GM18868 (cell line): Measurements from ENCODE around the gene SLAMF1.
"Not testable (repeated sequence)": the region's sequence is repeated elsewhere in the genome, so short reads cannot be mapped to it uniquely, and the experiment has no call there.

Experiments
- ATAC-seq: cut with Tn5 transposase; IDR thresholded peaks from one replicate; pipeline ENCODE4 v1.9.1; 2021; ENCODE audit warnings: mild to moderate bottlenecking, moderate library complexity; ENCODE audit not compliant: unreplicated experiment

The SLAMF1 gene

GRCh38 chr1:160665330-160666078 is 18.7 kb upstream of the SLAMF1 start:
- ATAC-seq: no peak

- peak; percentile 88 for ATAC-seq
Observed at GRCh38 chr1:160664573-160665051, 17.8 kb upstream of the SLAMF1 start.

- ATAC-seq: no peak
Observed at GRCh38 chr1:160662910-160663309, 16.1 kb upstream of the SLAMF1 start.

- ATAC-seq: no peak
Observed at GRCh38 chr1:160659566-160659965, 12.7 kb upstream of the SLAMF1 start.

DNA sequence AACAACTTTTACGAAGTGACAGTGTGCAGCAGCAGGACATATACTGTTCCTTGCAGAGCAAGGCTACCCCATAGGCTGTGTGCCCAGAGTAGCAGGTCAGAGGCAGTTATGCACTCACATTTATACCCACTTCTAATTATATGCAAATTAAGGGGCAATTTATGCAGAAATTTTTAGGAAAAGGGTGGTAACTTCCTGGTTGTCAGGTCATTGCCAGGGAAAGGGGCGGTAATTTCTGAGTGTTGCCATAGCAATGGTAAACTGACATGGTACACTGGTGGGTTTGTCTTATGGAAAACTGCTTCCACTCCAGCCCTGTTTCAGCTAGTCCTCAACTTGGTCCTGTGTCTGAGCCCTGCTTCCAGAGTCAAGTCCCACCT is 12.0 kb upstream of the SLAMF1 start:
- no peak for ATAC-seq

DNA sequence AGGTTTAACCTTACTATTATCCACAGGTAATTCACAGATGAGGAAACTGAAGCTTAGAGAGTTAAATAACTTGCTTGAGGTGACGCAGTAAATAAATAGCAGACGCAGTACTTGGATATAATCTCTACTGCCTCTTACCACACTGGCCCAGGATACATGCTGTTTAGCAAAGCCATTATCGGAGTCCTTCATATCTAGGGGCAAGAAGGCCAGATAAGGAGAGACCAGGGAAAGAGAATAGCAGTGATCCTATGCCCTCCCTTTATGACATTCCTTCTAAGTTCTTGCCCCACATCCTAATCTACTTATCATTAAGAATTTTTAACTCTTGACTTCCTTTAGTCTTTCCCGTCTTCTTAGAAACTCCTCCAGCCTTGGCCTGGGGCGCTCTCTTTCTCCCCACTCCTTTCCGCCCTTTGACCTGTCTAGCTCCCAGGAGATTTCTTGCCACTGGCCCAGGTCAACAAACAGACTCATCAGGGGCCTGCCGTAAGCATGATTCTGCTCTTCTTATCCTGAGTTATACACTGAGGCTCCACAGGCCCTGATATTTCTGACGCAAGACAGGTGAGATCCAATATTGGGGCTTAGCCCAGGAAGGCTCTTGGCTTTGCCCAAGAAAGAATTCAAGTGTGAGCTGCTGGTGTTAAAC is 11.4 kb upstream of the SLAMF1 start:
- no peak for ATAC-seq

GRCh38 chr1:160657250-160657781 is 10.5 kb upstream of the SLAMF1 start:
- no peak for ATAC-seq

DNA sequence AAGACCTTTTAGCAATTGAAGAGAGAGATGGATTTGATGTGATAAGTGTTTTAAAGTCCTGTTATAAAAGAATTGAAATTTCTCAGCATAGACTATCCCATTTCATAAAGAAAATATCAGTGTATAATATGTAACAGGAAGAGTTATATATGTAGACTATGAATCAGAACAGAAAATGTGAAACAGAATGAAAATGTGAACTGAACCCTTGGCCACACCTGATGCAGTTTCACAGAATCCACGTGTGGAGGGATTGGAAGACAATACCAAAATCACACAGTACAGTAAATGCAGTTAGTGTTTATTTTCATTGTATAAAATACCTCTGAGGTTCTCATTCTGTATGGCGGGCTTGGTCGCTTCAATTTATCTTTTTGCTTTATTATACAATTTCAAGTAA is 9.9 kb upstream of the SLAMF1 start:
- no peak for ATAC-seq

GRCh38 chr1:160653620-160654016 is 6.8 kb upstream of the SLAMF1 start:
- peak; percentile 57 for ATAC-seq

- ATAC-seq: peak; percentile 18
Observed at GRCh38 chr1:160652924-160653619, 6.2 kb upstream of the SLAMF1 start.

GRCh38 chr1:160652065-160652641 is 5.3 kb upstream of the SLAMF1 start:
- ATAC-seq: not testable (repeated sequence)

DNA sequence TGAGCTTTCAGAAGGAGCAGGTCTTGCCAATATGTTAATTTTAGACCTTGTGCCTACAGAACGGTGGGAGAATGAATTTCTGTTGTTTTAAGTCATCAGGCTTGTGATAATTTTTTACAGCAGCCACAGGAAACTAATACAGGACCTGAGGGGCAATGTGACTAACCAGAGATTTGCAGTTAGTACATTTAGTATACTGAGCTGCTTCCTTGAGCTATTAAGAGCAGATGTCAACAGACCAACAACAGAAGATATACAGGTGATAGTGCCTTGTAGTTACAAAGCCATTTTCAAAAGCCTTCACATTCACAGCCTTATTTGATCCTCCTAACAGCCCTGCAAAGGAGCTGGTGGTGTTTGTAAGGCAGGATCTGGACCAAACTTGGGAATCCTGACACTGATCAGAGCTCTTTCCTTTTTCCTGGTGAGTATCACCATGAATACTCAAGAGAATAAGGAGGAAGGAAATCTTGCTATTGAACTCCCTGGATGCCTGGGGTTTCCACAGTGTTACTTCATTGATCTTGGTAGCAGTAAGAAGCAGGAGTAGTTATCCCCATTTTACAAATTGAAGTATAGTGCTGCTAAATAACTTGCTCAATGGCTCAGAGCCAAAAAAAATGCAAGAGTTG is 4.7 kb upstream of the SLAMF1 start:
- ATAC-seq: no peak

DNA sequence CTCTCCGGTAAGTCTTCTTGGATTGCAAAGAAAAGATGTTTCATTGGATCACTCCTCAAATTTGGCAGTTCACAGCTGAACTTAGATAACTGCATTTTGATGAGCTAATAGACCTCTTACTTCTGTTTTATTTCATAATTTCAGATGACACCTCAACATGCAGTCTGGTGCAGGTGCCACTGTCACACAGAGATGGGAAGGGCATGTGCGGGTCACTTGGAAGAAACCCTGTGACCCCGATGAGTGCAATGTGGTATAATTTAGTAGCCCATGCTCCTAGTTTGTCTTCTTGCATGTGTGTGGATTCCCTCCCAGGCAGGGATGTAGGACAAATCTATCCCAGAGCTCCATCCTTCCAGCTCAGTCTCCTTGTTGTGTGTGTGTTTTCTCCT is 481 bp upstream of the SLAMF1 start:
- peak; percentile 5 for ATAC-seq

DNA sequence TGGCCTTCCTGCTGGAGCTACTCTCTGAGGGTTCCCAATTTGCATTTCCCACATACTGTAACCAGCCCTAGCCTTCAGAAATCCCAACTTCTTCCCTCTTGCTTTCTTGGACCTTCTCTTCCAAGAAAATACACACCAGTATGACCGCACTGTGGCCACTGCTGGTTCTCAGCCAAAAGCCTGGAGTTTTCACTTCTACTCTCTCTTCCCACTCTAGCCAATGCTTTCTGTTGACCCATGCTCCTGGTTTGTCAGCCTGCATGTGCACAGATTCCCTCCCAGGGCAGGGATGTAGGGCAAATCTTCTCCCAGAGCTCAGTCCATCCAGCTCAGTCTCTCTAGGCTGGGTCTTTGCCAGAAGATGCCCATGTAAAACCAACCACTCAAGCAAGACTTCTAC is 664 bp downstream of the SLAMF1 start:
- no peak for ATAC-seq

DNA sequence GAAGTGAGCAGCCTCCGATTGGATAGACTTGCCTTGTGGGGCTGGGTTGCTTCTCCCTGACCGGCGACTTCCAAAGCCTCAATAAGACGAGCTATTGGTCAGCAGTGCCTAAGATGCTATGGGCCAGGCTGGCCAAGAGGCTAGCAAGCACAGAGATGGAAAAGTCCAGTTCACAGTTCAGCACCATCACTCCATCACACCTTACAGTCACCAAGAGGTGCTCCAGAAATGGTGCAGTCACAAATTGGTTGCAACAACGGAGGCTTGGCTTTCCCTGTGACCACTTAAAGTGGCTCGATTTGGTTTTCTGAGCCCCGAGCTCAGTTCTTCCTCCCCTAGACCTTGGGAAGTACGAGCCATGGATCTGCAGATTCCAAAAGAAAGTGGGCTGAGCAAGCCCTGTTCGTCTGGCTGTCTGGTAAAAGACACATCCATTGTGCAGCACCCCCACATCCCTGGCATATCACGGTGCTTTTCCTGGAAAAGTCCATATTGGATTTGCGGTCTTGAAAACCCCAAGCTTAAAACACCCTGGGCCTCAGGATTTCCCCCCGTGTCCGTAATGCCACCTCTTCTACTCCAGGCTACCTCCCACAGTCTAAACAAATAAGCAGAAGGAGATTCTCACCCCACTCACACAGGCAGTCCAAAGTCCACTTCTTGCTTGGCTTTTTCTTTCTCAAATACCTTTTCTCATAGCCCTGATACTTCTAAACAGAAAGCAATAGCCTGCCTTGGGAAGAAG is 1.3 kb downstream of the SLAMF1 start:
- ATAC-seq: no peak

DNA sequence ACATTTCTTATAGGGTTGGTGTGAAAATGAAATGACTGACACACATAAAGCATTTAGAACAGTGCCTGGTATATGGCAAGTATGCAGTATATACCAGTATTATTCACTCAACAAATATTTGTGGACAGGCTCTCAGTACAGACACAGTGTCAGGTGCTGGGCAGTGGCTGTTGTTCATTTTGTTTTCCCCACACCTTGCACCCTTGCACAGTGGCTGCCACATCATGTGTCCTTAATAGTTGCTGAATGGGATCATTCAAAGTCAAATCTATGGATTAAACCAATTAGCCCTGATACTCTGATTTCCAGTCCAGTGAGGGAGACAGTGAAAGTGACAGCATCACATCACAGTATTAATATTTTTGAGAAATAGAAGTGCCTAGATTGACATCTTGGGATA is 2.4 kb downstream of the SLAMF1 start:
- no peak for ATAC-seq

DNA sequence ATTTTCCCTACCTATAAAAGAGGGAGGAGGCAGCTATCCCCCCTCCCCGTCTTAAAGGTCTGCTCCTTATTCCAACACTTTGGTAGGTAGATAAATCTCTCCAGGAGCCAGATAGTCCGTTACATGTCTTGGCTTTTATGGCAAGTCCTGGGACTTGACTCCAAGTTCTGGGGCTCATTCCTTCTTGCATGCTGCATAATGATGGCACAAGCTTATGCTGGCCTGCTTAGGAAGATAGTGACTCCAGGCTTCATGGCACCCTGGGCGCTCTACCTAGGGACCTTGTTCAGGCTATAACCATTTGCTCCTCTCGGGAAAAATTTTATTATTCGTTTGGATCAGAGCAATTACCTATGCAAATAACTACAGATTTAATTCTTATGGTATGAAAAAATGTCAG is 3.7 kb downstream of the SLAMF1 start:
- no peak for ATAC-seq

- no peak for ATAC-seq
Observed at GRCh38 chr1:160642281-160642644, 4.6 kb downstream of the SLAMF1 start.

DNA sequence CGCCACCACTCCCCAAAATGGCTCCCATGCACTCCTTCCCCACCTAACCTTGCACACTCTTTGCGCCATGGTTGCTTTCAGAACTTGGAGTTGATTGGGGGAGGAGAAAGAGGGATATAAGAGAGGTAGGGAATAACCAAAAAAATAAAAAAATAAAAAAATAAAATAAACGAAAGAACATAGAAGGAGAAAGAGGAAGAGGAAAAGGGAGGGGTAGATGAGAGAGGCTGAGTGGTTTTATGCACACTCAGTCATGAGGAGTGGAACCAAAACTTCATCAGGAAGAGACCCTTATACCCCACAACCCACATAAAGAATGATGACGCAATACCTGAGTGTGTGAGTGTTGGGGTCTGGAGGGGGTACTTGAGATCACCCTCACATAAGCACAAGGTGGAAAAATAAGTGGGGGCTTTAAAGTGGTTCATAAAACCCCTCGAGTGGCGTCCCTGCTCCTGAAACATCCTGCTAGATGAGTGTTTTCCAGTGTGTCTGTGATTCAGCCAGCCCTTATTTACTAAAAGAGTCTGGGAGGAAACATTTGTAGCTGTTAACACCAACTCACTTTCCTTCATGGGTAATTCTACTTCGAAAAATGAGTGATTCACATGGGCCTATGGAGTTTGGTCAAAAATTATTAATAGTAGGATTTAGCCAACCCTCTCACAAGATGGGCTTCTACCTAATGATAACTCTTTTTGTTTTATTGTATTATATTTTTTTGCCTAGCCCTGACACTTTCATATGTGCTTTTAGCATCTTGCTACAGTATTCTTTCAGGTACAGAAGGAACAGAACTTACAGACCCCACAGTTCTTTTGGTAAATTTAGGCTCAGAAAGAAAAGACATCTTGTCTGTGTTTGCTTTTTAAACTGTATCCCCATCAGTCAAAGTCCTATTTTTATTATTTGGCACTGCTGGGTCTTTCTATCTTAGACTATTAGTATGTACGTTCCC is 5.2 kb downstream of the SLAMF1 start:
- no peak for ATAC-seq
